Measurements from ENCODE around the gene LLGL2.
"Not testable (repeated sequence)": the region's sequence is repeated elsewhere in the genome, so short reads cannot be mapped to it uniquely, and the experiment has no call there.

The LLGL2 gene

GRCh38 chr17:75571197-75571884 is 45.8 kb downstream of the LLGL2 start:
- no peak for DNase-seq (ENCODE audit: low spot score)

GRCh38 chr17:75571885-75572215 is 46.4 kb downstream of the LLGL2 start:
- no peak for DNase-seq (ENCODE audit: low spot score)

DNA sequence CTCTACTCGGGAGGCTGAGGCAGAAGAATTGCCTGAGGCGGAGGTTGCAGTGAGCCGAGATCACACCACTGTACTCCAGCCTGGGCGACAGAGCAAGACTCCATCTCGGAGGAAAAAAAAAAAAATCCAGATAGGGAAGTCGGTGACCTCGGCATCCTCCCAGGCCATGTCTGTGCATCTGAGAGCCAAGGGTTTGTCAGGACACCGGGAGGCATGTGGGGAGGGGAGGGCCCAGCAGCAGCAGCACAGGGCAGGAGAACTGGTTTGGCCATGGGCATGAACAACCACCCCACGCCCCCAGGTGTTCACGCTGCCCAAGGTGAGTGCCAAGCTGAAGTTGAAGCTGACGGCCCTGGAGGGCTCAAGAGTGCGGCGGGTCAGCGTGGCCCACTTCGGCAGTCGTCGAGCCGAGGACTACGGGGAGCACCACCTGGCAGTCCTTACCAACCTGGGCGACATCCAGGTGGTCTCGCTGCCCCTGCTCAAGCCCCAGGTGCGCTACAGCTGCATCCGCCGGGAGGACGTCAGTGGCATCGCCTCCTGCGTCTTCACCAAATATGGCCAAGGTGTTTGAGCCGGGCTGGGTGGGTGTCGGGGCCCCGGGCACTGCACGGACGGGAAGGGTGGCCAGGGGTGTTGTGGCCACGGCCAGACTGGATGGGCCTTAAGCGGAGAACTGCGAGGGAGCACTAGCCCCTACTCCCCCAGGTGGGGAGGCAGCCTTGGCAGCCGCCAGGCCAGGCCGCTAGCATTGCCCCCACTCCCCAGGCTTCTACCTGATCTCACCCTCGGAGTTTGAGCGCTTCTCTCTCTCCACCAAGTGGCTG is 47.4 kb downstream of the LLGL2 start:
- no peak for DNase-seq (ENCODE audit: low spot score)

DNA sequence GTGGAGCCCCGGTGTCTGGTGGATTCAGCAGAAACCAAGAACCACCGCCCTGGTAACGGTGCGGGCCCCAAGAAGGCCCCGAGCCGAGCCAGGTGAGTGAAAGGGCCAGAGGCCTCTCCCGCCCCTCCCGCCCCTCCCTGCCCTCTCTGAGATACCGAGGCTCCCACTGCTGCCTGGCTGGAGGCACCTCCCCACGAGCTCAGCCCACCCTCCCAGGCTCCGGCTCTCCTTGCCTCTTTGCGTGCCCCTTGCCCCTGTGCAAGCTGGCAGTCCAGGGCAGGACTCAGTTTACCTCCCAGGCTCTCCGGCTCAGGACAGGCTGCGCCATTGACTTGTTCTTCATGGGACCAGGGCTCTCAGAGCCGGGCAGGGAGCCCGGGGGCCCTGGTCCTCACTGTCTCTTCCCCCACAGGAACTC is 48.1 kb downstream of the LLGL2 start:
- no peak for DNase-seq (ENCODE audit: low spot score)

DNA sequence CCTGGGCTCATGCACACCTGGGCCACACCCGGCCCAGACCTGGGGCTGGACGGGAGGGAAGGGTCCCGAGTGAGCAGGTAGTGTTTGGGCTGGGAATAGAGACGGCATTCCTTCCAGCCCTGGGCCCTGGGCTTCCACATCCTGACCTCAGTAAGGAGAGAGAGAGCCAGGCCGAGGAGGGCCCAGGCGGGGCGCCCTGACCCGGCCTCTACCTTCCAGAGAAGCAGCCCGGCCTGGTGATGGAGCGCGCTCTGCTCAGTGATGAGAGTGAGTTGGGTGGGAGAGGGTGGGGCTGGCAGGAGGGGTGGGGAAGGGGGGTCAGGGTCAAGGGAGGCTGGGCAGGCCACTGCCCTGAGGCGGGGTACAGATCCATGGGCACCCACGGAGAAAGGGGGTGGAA is 48.5 kb downstream of the LLGL2 start:
- no peak for DNase-seq (ENCODE audit: low spot score)

DNA sequence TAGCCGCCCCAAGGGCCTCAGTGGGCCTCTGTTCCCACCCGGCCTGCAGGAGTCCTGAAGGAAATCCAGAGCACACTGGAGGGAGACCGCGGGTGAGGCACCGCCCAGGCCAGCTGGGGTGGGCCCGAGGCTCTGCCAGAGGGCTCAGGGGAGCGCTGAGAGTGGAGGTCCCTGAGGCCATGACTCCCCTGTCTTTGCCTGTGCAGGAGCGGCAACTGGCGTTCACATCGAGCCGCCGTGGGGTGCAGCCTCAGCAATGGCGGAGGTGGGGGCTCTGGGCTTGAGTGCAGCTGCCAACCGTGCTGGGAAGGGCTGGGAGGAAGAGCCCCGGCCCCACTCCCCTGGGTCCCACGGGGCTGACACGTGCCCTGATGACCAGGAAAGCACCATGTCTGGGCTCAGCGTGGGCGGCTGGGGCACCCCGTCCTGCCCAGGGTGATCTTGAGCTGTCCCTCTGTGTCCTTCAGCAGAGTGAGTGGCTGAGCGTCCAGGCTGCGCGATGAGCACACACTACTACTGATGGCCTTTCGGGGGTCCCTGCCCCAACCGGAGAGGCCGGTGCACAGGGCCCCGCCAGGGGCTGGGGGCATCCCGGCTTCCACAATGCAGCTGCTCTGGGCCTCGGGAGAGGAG is 49.0 kb downstream of the LLGL2 start:
- DNase-seq (ENCODE audit: low spot score): no peak

- DNase-seq (ENCODE audit: low spot score): no peak
Measured at GRCh38 chr17:75575197-75575596, 49.7 kb downstream of the LLGL2 start.

GRCh38 chr17:75575728-75576127 is 50.2 kb downstream of the LLGL2 start:
- DNase-seq (ENCODE audit: low spot score): no peak

- no peak for DNase-seq (ENCODE audit: low spot score)
Measured at GRCh38 chr17:75576661-75577060, 51.2 kb downstream of the LLGL2 start.

GRCh38 chr17:75581121-75581725 is 55.7 kb downstream of the LLGL2 start:
- DNase-seq (ENCODE audit: low spot score): not testable (repeated sequence)

DNA sequence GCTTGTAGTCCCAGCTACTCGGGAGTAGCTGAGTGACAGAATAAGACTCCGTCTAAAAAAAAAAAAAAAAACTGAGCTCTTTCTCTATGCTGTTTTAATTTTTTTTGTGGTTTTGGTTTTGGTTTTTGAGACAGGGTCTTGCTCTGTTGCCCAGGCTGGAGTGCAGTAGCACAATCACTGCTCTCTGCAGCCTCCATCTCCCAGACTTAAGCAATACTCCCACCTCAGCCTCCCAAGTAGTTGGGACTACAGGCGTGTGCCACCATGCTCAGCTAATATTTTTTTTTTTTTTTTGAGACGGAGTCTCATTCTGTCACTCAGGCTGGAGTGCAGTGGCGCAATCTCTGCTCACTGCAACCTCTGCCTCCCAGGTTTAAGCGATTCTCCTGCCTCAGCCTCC is 57.7 kb downstream of the LLGL2 start:
- DNase-seq (ENCODE audit: low spot score): not testable (repeated sequence)

- no peak for DNase-seq (ENCODE audit: low spot score)
Measured at GRCh38 chr17:75584849-75585175, 59.3 kb downstream of the LLGL2 start.

DNA sequence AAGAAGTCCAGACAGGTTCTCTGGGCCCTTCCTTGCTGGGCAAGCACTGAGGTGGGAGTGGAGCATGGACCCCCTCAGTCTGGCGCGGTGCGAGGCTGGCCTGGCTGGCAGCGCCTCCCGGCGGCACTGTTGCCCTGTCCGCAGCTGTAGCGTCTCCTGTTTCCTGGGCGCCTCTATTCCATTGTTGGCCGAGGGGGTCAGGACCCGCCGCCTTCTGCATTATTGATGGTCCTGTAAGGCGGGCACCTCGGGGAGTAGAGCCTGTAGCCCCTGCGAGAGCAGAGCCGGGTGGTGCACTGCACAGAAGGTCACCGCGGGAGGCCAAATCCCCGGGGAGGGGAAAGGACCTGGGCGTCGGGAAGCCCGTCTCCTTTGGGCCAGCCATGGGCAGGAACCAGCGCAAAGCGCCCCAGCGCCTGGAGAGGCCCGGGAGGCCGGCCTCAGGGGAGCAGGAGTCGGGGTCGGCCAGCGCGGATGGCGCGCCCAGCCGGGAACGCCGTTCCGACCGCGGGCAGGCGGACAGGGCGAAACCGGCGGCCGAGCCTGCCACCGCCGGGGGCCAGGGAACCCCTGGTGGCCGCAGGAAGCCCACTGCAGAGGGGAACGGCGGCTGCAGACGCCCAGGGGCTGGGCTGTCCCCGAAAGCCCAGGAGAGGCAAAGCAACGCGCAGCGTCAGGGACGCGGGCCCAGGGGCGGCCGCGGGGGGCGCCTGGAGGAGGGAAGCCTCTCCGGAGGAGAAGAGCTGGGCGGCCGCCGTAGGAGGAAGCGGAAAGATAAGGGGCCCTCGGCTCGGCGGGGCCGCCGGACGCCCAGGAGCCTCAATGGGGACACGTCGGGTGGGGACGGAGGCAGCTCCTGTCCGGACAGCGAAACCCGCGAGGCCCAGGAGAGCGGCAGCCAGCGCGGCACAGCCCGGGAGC is 62.4 kb downstream of the LLGL2 start, which contains the start of gene MYO15B:
Gene MYO15B (plus strand): TSS at position 126 of the 921 bp plus-strand sequence. CDS start 258 bp downstream, at position 384.
- peak; percentile 19 for DNase-seq (ENCODE audit: low spot score)

DNA sequence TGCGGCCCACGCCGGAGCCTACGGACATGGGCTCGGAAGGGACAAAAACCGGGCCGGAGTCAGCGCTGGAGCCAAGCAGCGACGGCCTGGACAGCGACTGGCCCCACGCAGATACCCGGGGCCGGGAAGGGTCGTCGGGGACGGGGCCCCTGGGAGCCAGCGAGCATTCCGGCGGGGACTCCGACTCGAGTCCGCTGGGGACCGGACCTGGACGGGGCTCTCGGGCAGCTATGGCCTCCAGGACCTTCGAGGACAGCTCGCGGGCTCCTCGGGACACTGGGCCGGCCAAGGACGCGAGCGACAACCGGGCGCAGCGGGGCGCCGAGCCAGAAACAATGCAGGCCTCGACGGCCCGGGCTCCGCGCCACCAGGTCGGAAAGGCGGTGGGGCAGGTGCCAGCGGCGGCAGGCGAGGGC is 63.1 kb downstream of the LLGL2 start:
- no peak for DNase-seq (ENCODE audit: low spot score)

DNA sequence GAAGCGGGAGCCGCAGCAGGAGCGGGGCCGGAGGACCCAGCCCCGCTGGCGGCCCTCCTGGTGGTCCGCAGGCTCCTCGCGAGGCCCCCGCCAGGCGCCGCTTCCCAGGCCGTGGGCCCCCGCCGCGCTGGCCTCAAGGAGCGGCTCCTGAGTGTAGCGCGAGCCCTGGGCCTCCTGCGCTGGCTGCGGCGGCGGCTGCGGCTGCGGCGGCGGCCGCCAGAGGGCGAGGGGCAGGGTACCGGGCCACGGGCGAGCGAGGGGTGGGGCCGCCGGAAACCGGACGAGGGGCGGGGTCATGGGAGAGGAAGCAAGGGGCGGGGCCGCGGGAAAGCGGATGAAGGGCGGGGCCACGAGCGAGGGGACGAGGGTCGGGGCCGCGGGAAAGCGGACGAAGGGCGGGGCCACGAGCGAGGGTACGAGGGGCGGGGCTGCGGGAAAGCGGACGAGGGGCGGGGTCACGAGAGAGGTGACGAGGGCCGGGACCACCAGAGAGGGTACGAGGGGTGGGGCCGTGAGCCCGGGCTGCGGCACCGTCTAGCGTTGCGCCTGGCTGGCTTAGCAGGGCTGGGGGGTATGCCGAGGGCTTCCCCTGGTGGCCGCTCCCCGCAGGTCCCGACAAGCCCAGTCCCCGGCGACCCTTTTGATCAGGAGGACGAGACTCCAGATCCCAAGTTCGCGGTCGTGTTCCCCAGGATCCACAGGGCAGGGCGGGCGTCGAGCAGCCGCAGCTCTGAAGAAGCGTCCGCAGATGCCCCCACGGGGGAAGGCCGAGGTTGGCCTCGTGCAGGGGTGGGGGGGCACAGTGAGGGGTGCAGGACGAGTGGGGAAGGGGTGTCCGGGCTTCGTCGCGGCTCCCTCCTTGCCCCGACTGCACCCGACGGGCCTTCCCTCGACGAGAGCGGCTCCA is 63.8 kb downstream of the LLGL2 start:
- peak; percentile 88 for DNase-seq (ENCODE audit: low spot score)

GRCh38 chr17:75589919-75590303 is 64.4 kb downstream of the LLGL2 start:
- no peak for DNase-seq (ENCODE audit: low spot score)

DNA sequence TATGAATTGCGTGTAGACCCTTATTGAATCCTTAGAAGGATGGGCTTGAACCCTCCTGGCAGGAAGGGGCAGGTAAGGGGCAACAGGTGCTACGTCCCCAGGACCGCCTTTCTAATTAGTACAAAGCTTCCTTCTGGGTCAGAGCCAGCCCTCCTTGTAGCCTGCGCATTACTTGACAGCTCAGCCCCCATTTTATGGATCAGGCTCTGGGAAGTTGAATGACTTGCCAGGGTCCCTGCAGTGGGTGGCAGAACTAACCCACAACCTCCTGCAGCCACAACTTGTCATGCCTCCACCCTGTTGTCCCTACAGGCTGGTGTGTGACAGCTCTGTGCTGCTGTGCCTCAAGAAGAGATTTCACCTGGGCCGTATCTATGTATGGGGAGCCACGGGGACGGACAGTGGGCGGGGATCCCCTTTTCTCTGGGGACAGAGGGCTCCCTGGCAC is 64.8 kb downstream of the LLGL2 start:
- DNase-seq (ENCODE audit: low spot score): no peak

- DNase-seq (ENCODE audit: low spot score): no peak
Measured at GRCh38 chr17:75590849-75591721, 65.6 kb downstream of the LLGL2 start.

DNA sequence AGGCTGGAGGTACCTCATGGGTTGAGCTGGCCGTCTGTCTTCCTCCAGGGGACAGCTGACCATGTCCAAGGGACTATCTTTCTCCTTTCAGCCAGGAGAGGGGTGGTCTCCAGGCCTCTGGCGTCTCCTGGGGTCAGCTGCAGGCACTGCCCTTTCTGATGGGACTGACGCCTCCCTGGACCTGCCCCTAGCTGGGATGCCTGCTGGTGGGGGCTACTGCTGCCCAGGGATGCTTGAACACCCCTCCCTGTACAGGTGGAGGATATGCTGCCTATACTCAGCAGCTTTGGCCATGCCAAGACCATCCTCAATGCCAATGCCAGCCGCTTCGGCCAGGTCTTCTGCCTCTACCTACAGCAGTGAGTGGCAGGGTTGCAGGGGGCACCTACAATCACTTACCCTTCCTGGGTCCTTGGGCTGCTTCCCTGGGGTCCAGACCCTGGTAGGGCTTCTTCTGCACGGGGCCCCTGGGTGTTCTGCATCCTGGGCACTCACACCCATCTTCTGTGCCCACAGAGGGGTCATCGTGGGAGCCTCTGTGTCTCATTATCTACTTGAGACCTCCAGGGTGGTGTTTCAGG is 66.3 kb downstream of the LLGL2 start:
- DNase-seq (ENCODE audit: low spot score): no peak
